Activated CD8-positive, alpha-beta T cell treated with anti-CD3 and anti-CD28 coated beads, Interleukin-2, amount 10 ng/mL, durations not matched to agents 7 days and 5 days (primary cell): Measurements from ENCODE around the gene PLPPR3. TPM values are rescaled to one million over a fixed set of nuclear protein-coding genes. Genes with fewer than 3 reads are reported as not detected.

ENCODE experiments used
- ATAC-seq: fragments of 150-1000 bp; cut with Tn5 transposase; one replicate; pipeline ENCODE4 v1.10.0; 2021; ENCODE audit warnings: moderate library complexity
- CTCF ChIA-PET: fragments of 350-600 bp; sonication (Branson Sonifier 250); formaldehyde crosslinking; loops from one replicate; lab custom pipeline; 2021; ENCODE audit warnings: antibody characterized with exemption; lab: Charles Lee
- POLR2A ChIA-PET: fragments of 350-600 bp; sonication (Branson Sonifier 250); formaldehyde crosslinking; loops from one replicate; lab custom pipeline; 2021; ENCODE audit warnings: antibody characterized with exemption; lab: Charles Lee
- DNase-seq: peaks from one replicate; pipeline ENCODE4 v3.0.0-alpha.2; 2020
- H3K27ac Mint-ChIP-seq: one replicate; pipeline ENCODE4 v1.8.0; 2021; ENCODE audit warnings: mild to moderate bottlenecking, mixed read lengths
- H3K27me3 Mint-ChIP-seq: one replicate; pipeline ENCODE4 v1.8.0; 2021; ENCODE audit warnings: low read depth, mixed read lengths
- H3K36me3 Mint-ChIP-seq: one replicate; pipeline ENCODE4 v1.8.0; 2021; ENCODE audit warnings: low read depth, mixed read lengths
- H3K4me1 Mint-ChIP-seq: one replicate; pipeline ENCODE4 v1.8.0; 2021; ENCODE audit warnings: low read depth, mixed read lengths
- H3K4me3 Mint-ChIP-seq: one replicate; pipeline ENCODE4 v1.8.0; 2021; ENCODE audit warnings: mild to moderate bottlenecking, mixed read lengths
- H3K9me3 Mint-ChIP-seq: one replicate; pipeline ENCODE4 v1.8.0; 2022; ENCODE audit warnings: mixed read lengths; ENCODE audit not compliant: insufficient read depth
- total RNA-seq, 2 experiments: library from RNA; stranded (reverse); gene quantifications; one replicate each; pipeline ENCODE4 v1.2.3, GENCODE V29; 2021

PLPPR3 gene
- total RNA-seq, 2 experiments from 2014 or later, result not detected

DNA sequence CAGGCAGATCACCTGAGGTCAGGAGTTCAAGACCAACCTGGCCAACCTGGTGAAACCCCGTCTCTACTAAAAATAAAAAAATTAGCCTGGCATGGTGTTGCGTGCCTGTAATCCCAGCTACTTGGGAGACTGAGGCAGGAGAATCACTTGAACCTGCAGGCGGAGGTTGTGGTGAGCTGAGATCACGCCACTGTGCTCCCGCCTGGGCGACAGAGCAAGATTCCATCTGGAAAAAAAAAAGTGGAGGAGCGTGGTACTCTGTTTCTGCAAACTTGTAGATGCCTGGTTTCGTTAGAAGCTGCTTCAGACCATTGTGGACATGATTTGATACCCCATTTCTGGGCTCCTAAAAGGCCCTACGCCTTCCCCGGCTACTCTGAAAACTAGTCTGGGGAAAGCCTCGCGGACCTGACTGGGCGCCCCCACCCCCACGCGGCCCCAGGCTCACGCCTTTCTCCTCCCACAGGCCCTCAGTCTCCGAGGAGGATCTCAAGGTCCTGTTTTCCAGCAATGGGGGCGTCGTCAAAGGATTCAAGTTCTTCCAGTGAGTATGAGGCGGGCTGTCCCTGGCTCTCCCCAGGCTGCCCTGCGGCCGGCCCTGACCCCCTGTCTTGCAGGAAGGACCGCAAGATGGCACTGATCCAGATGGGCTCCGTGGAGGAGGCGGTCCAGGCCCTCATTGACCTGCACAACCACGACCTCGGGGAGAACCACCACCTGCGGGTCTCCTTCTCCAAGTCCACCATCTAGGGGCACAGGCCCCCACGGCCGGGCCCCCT is 11.5 kb downstream of the PLPPR3 start:
- Mint-ChIP-seq H3K27ac (no peak overlapping the region), H3K4me1 (peaks cover 6% of the 10 kb centered on the region), H3K4me3 (no peak overlapping the region), H3K9me3 (no peaks in the 10 kb centered on the region), H3K27me3 (no peaks in the 10 kb centered on the region), H3K36me3 (peaks cover 65% of the 10 kb centered on the region)
- ATAC-seq (no peak), DNase-seq (no peak)
- CTCF ChIA-PET, result interaction anchor here (1.3 kb wide), 1 partner anchor 46 kb away, joined by 3 read pairs; no protein-coding TSS in a partner anchor
- POLR2A ChIA-PET, result no interaction called here

- Mint-ChIP-seq H3K9me3 (no peaks in the 10 kb centered on the region), H3K4me3 (no peak overlapping the region), H3K27me3 (no peaks in the 10 kb centered on the region), H3K4me1 (peaks cover 8% of the 10 kb centered on the region), H3K27ac (no peak overlapping the region), H3K36me3 (peaks cover 64% of the 10 kb centered on the region)
- DNase-seq, result no peak
- no peak for ATAC-seq
- POLR2A ChIA-PET, result no interaction called here
- CTCF ChIA-PET, result no interaction called here
Observed at GRCh38 chr19:808423-808775, 13.4 kb downstream of the PLPPR3 start.

DNA sequence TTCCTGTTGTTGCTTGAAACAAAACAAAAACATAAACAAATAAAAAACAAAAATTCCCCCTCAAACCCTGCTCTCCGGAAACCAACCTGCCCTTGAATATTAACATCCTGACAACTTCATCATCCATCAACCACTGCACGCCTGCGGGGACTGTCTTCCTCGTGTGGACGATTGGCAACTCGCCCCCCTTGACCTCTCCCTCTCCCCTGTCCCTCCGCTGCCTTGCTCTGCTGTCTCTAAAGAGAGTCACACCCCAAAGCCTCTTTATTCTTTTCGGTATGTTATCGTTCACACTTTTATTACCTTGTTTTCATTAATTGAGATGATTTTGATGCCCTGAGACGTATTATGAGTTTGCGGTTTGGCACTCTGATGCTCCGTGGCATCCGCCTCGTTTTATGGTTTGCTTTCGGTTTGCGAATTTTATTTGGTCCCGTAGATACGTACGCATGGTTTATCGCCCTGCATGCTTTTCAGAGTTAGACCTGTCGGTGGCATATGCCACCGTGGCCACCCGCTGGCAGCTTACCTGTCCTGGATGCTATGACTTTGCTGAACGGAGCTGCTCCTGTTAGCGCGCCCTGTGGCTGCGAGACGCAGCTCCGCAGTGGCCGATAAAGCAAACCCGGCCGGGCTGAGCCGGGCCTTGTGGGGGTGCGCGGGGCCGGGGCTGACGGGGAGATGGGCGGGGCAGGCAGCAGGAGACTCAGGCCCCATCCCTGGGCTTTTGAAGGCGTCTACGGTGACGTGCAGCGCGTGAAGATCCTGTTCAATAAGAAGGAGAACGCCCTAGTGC is 13.9 kb downstream of the PLPPR3 start:
- peaks cover 12% of the 10 kb centered on the region for H3K4me1 Mint-ChIP-seq
- ATAC-seq (no peak), DNase-seq (no peak)
- no peak overlapping the region for H3K4me3 Mint-ChIP-seq
- H3K27me3 Mint-ChIP-seq, result no peaks in the 10 kb centered on the region
- peaks cover 66% of the 10 kb centered on the region for H3K36me3 Mint-ChIP-seq
- H3K27ac Mint-ChIP-seq, result no peak overlapping the region
- CTCF ChIA-PET, result no interaction called here
- POLR2A ChIA-PET, result interaction anchor here (1.2 kb wide), 1 partner anchor 9 kb away, joined by 3 read pairs; no protein-coding TSS in a partner anchor
- H3K9me3 Mint-ChIP-seq, result no peaks in the 10 kb centered on the region

GRCh38 chr19:806815-807421 is 14.8 kb downstream of the PLPPR3 start:
- no peaks in the 10 kb centered on the region for H3K27me3 Mint-ChIP-seq
- H3K9me3 Mint-ChIP-seq, result no peaks in the 10 kb centered on the region
- H3K4me3 Mint-ChIP-seq, result no peak overlapping the region
- POLR2A ChIA-PET, result interaction anchor here (0.6 to 1.2 kb wide), 2 partner anchors 9 to 60 kb away, joined by 3 read pairs; no protein-coding TSS in a partner anchor
- no peak for ATAC-seq
- H3K4me1 Mint-ChIP-seq, result peaks cover 21% of the 10 kb centered on the region
- CTCF ChIA-PET, result no interaction called here
- DNase-seq, result no peak
- H3K27ac Mint-ChIP-seq, result no peak overlapping the region
- H3K36me3 Mint-ChIP-seq, result peaks cover 72% of the 10 kb centered on the region

GRCh38 chr19:805600-806550 is 15.9 kb downstream of the PLPPR3 start:
- CTCF ChIA-PET, result no interaction called here
- ATAC-seq, result no peak
- Mint-ChIP-seq H3K36me3 (peaks cover 70% of the 10 kb centered on the region), H3K27me3 (no peaks in the 10 kb centered on the region), H3K9me3 (no peaks in the 10 kb centered on the region), H3K4me3 (no peak overlapping the region), H3K4me1 (peaks cover 32% of the 10 kb centered on the region), H3K27ac (no peak overlapping the region)
- no peak for DNase-seq
- POLR2A ChIA-PET, result interaction anchor here (0.9 kb wide), 1 partner anchor 7 kb away, joined by 3 read pairs; no protein-coding TSS in a partner anchor

DNA sequence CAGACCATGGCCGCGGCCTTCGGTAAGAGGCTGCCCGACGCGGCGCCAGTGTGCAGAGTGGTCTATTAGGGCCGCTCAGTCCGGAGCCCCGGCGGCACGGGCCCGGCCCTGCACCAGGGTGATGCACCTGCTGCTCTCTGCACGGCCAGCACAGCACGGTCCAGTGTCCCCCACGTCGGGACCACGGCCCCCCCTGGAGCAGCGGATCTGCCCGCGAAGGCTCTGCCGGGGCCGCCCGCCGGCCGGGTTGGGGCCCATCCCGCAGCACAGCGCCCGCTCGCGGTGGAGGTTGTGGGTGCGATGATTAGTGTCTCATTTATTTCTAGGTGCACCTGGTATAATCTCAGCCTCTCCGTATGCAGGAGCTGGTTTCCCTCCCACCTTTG is 16.6 kb downstream of the PLPPR3 start:
- H3K36me3 Mint-ChIP-seq, result peaks cover 69% of the 10 kb centered on the region

DNA sequence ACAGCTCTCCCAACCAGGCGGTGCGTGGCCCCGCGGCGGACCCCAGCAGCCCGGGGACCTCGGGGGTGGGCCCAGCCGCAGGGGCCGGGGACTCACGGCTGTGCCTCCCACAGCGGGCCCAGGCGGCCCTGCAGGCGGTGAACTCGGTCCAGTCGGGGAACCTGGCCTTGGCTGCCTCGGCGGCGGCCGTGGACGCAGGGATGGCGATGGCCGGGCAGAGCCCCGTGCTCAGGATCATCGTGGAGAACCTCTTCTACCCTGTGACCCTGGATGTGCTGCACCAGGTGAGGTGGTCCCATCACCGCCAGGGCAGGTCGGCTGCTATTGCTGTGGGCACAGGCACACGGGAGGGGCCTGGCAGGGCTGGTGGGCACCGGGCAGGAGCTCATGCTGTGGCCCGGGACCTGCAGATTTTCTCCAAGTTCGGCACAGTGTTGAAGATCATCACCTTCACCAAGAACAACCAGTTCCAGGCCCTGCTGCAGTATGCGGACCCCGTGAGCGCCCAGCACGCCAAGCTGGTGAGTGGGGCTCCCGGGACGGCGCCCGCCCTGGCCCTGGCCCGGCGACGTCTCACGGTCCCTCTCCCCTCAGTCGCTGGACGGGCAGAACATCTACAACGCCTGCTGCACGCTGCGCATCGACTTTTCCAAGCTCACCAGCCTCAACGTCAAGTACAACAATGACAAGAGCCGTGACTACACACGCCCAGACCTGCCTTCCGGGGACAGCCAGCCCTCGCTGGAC is 17.2 kb downstream of the PLPPR3 start:
- H3K4me3 Mint-ChIP-seq, result no peak overlapping the region
- peaks cover 68% of the 10 kb centered on the region for H3K36me3 Mint-ChIP-seq
- no peaks in the 10 kb centered on the region for H3K9me3 Mint-ChIP-seq
- H3K27ac Mint-ChIP-seq, result no peak overlapping the region
- no peak for ATAC-seq
- ChIA-PET CTCF (no interaction called here), POLR2A (interaction anchor here (0.9 kb wide), 1 partner anchor 9 kb away, joined by 3 read pairs; no protein-coding TSS in a partner anchor)
- DNase-seq, result no peak
- peaks cover 42% of the 10 kb centered on the region for H3K4me1 Mint-ChIP-seq
- no peaks in the 10 kb centered on the region for H3K27me3 Mint-ChIP-seq

More for the DNA sequence above, 16.6 kb downstream of the PLPPR3 start:
- Mint-ChIP-seq H3K9me3 (no peaks in the 10 kb centered on the region), H3K4me3 (no peak overlapping the region), H3K27ac (no peak overlapping the region), H3K27me3 (no peaks in the 10 kb centered on the region), H3K4me1 (peaks cover 38% of the 10 kb centered on the region)
- no peak for ATAC-seq
- POLR2A ChIA-PET, result interaction anchor here (0.9 kb wide), 1 partner anchor 8 kb away, joined by 3 read pairs; no protein-coding TSS in a partner anchor
- CTCF ChIA-PET, result no interaction called here
- no peak for DNase-seq

- ATAC-seq, result no peak
- ChIA-PET POLR2A (no interaction called here), CTCF (no interaction called here)
- H3K27ac Mint-ChIP-seq, result no peak overlapping the region
- H3K9me3 Mint-ChIP-seq, result no peaks in the 10 kb centered on the region
- H3K4me1 Mint-ChIP-seq, result peaks cover 46% of the 10 kb centered on the region
- peaks cover 69% of the 10 kb centered on the region for H3K36me3 Mint-ChIP-seq
- DNase-seq, result no peak
- no peaks in the 10 kb centered on the region for H3K27me3 Mint-ChIP-seq
- no peak overlapping the region for H3K4me3 Mint-ChIP-seq
Observed at GRCh38 chr19:803686-804418, 17.9 kb downstream of the PLPPR3 start.

DNA sequence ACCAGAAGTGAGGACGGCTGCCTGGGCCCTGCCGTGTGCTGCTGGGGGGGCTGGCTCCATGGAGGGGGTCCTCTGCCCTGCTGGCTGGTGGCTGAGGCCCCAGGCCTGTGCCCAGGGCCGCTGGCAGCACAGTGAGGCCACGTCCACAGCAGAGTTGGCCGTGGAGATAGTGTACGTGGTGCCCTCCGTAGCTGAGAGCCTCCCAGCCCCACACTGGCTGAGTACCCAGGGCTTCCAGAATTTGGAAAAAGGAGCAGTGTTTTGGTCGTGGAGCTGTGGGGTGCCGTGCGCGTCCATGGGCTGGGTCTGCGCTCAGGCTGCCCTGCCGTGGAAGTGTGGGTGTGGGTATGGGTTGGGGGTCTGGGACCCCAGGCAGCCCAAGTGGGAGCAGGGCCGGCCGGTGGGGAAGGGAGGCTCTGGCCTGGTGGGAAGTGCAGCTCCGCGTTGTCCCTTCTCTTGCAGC is 18.6 kb downstream of the PLPPR3 start:
- Mint-ChIP-seq H3K9me3 (no peaks in the 10 kb centered on the region), H3K27me3 (no peaks in the 10 kb centered on the region), H3K27ac (no peak overlapping the region), H3K4me3 (no peak overlapping the region), H3K4me1 (peaks cover 46% of the 10 kb centered on the region), H3K36me3 (peaks cover 72% of the 10 kb centered on the region)
- CTCF ChIA-PET, result no interaction called here
- POLR2A ChIA-PET, result interaction anchor here (0.8 kb wide), 1 partner anchor 61 kb away, joined by 3 read pairs; no protein-coding TSS in a partner anchor
- DNase-seq, result no peak
- ATAC-seq, result no peak

DNA sequence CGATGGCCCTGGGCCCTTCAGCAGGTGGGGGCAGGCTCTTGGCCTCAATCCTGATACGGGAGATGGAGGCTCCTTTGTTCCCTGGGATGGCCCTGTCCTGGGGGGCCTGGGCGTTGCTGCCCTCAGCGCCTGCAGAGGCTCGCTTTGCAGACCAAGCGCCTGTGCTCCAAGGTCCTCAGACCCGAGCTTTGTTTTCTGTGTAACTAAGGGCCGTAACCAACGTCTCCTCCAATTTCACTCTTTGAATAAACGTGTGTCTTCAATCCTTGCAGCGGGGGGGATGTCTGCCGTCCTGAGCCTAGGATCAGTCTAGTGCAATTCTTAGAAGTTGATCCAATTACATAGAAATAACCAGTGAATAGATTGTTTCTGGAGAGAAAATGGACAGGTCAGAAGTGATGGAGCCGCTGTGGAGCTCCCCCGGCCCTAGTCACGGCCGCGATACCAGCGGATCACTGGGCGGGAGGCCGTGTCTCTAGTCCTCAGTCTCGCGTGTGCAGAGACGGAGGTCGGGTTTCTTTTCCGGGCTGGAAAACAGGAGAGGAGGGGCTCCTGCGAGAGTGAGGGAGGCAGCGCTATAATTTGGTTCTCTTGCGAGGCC is 19.2 kb downstream of the PLPPR3 start:
- ChIA-PET POLR2A (interaction anchor here (0.8 kb wide), 1 partner anchor 61 kb away, joined by 3 read pairs; no protein-coding TSS in a partner anchor), CTCF (no interaction called here)
- Mint-ChIP-seq H3K27ac (no peak overlapping the region), H3K36me3 (peaks cover 67% of the 10 kb centered on the region), H3K9me3 (no peaks in the 10 kb centered on the region), H3K4me1 (peaks cover 45% of the 10 kb centered on the region), H3K27me3 (no peaks in the 10 kb centered on the region), H3K4me3 (no peak overlapping the region)
- DNase-seq (no peak), ATAC-seq (no peak)
